ENCODE data around the gene APC.

DNA sequence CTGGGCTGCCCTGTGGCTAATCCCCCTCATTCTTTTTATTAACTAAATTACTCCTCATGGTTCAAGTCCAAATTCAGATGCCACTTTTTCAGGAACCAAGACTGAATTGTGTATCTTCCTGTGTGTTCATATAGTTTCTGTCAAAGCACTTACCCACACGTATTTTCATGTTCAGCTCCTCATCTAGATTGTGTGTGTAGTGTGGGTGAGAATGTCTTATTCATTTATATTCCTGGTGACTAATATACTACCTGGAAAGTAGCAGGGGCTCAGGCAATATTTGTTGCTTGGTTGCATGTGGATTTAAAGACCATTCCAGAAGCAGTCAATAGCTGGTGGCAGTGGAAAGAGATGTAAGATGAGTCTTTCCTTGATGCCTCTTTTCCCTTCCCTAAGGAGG is 74.9 kb downstream of the APC start:
- no peak for TF ChIP-seq CHCHD3 (CRISPR knock-in tag; IDR thresholded peaks at IDR 0.05)
- TF ChIP-seq KLF13 (CRISPR knock-in tag; IDR thresholded peaks at IDR 0.05): no peak
- TF ChIP-seq, protein P1, sequence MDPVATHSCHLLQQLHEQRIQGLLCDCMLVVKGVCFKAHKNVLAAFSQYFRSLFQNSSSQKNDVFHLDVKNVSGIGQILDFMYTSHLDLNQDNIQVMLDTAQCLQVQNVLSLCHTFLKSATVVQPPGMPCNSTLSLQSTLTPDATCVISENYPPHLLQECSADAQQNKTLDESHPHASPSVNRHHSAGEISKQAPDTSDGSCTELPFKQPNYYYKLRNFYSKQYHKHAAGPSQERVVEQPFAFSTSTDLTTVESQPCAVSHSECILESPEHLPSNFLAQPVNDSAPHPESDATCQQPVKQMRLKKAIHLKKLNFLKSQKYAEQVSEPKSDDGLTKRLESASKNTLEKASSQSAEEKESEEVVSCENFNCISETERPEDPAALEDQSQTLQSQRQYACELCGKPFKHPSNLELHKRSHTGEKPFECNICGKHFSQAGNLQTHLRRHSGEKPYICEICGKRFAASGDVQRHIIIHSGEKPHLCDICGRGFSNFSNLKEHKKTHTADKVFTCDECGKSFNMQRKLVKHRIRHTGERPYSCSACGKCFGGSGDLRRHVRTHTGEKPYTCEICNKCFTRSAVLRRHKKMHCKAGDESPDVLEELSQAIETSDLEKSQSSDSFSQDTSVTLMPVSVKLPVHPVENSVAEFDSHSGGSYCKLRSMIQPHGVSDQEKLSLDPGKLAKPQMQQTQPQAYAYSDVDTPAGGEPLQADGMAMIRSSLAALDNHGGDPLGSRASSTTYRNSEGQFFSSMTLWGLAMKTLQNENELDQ (CRISPR knock-in tag; IDR thresholded peaks at IDR 0.05; ENCODE audit: borderline replicate concordance): no peak
- TF ChIP-seq, protein P2, sequence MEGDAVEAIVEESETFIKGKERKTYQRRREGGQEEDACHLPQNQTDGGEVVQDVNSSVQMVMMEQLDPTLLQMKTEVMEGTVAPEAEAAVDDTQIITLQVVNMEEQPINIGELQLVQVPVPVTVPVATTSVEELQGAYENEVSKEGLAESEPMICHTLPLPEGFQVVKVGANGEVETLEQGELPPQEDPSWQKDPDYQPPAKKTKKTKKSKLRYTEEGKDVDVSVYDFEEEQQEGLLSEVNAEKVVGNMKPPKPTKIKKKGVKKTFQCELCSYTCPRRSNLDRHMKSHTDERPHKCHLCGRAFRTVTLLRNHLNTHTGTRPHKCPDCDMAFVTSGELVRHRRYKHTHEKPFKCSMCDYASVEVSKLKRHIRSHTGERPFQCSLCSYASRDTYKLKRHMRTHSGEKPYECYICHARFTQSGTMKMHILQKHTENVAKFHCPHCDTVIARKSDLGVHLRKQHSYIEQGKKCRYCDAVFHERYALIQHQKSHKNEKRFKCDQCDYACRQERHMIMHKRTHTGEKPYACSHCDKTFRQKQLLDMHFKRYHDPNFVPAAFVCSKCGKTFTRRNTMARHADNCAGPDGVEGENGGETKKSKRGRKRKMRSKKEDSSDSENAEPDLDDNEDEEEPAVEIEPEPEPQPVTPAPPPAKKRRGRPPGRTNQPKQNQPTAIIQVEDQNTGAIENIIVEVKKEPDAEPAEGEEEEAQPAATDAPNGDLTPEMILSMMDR (CRISPR knock-in tag; IDR thresholded peaks at IDR 0.05): no peak
- no peak for TF ChIP-seq SP140L (CRISPR knock-in tag; IDR thresholded peaks at IDR 0.05; ENCODE audit: borderline replicate concordance)
- no peak for TF ChIP-seq WIZ (CRISPR knock-in tag; IDR thresholded peaks at IDR 0.05)
- TF ChIP-seq FOXM1 (CRISPR knock-in tag; IDR thresholded peaks at IDR 0.05): no peak
- TF ChIP-seq SAFB2 (CRISPR knock-in tag; IDR thresholded peaks at IDR 0.05; ENCODE audit: borderline replicate concordance, low read depth): no peak
- no peak for TF ChIP-seq MYC (CRISPR knock-in tag; IDR thresholded peaks at IDR 0.05; ENCODE audit: borderline replicate concordance)
- TF ChIP-seq EZH2 (conservative IDR thresholded peaks at IDR 0.05; ENCODE audit: low read depth, low read length): no peak
- TF ChIP-seq ZNF234 (CRISPR knock-in tag; conservative IDR thresholded peaks at IDR 0.05): no peak
- no peak for TF ChIP-seq FOSL2 (CRISPR knock-in tag; IDR thresholded peaks at IDR 0.05)
- TF ChIP-seq YY1 (IDR thresholded peaks at IDR 0.05; ENCODE audit: insufficient read depth, insufficient replicate concordance, low read depth, low read length): no peak
